Measurements from ENCODE around the gene USP15. TPM values are rescaled to one million over a fixed set of nuclear protein-coding genes. Genes with fewer than 3 reads are reported as not detected.
A peak's percentile ranks its signal among the peaks of the same experiment; 100 is the strongest.

Gene USP15
- total and polyA plus RNA-seq, 12 donors: 26.7 to 76.0 (median 61.9) TPM

DNA sequence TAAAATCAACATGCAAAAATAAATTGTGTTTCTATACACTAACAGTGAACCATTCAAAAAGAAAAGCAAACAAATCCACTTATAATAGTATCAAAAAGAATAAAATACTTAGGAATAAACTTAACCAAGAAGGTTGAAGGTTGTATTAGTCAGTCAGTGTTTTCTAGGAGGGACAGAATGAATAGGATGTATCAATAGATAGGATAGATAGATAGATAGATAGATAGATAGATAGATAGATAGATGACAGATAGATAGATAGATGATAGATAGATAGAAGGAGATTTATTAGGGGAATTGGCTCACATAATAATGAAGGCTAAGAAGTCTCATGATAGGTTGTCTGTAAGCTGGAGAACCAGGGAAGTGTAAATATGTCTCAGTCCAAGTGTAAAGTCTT lies 169.3 kb downstream of the USP15 start:
- no peak for DNase-seq
- H3K27me3 ChIP-seq: peaks cover 0 to 40% (median 31%) of the 10 kb centered on the region in 7 donors
- peaks cover 0 to 38% (median 11%) of the 10 kb centered on the region in 11 donors for H3K9me3 ChIP-seq
- H3K36me3 ChIP-seq: no peaks in the 10 kb centered on the region
- intact Hi-C loops (cut with DNase I): loop anchor here in 1 of 10 donors (10.0 kb wide), 1 partner anchor 615 kb away; no protein-coding TSS in a partner anchor
- TF ChIP-seq, protein P1, sequence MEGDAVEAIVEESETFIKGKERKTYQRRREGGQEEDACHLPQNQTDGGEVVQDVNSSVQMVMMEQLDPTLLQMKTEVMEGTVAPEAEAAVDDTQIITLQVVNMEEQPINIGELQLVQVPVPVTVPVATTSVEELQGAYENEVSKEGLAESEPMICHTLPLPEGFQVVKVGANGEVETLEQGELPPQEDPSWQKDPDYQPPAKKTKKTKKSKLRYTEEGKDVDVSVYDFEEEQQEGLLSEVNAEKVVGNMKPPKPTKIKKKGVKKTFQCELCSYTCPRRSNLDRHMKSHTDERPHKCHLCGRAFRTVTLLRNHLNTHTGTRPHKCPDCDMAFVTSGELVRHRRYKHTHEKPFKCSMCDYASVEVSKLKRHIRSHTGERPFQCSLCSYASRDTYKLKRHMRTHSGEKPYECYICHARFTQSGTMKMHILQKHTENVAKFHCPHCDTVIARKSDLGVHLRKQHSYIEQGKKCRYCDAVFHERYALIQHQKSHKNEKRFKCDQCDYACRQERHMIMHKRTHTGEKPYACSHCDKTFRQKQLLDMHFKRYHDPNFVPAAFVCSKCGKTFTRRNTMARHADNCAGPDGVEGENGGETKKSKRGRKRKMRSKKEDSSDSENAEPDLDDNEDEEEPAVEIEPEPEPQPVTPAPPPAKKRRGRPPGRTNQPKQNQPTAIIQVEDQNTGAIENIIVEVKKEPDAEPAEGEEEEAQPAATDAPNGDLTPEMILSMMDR (IDR thresholded peaks at IDR 0.05): no peak
- H3K4me1 ChIP-seq: peaks cover 0 to 2% (median 0%) of the 10 kb centered on the region in 9 donors
- no peak overlapping the region for H3K4me3 ChIP-seq
- no peak overlapping the region for H3K27ac ChIP-seq
- ATAC-seq: no peak

DNA sequence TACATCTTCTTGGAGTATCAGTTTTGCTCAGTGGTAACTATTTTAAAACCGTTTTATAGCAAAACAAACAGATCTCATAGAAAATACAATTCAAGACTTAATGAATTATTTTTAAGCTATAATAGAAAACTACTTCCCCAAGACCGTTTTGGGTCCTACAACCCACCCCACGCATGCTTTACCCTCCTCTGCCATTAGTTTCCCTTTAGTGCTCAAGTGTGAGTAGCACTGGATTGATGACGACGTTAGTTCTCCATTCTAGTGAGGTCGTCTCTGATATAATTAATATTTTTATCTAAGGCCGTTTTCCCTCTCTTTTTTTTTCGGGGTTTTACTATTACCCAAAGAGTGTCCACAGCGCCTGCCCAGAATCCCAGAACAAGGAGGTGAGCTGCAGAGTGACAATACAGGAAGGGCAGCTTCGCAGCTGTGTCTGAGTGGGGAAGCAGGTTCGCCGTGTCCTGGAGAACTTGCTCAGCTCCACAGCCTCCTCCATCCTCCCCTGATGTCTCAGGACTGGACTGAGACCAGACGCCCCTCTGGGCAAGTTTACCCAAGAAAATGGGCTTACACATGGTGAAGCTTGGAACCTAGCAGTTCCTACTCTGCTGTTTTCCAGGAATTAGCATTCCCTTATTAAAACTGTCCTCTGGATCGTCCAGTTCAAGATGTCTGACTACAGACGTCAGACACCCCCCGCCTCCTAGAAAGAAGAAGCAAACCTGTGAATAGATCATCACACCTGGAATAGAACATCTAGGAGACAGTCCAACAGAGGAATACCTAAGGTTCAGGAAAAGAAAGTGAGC lies 174.5 kb downstream of the USP15 start:
- H3K27ac ChIP-seq: no peak overlapping the region
- peak overlapping the region in 9 of 10 donors; percentile 34 to 60 (median 54) for H3K4me3 ChIP-seq
- WGBS, 2 donors: 34 to 37% methylated on average over 16 of the region's 16 CpGs
- TF ChIP-seq, protein P1 (IDR thresholded peaks at IDR 0.05): no peak
- peaks cover 0 to 47% (median 41%) of the 10 kb centered on the region in 7 donors for H3K27me3 ChIP-seq
- peaks cover 0 to 18% (median 13%) of the 10 kb centered on the region in 9 donors for H3K4me1 ChIP-seq
- no peaks in the 10 kb centered on the region for H3K36me3 ChIP-seq
- intact Hi-C loops (cut with DNase I): loop anchor here (5.0 to 10.0 kb wide), 7 partner anchors 140 to 633 kb away; no protein-coding TSS in a partner anchor
- peak in 3 of 8 donors; percentile 39 to 61 (median 57) for ATAC-seq
- DNase-seq: no peak
- H3K9me3 ChIP-seq: peaks cover 0 to 6% (median 0%) of the 10 kb centered on the region in 11 donors

DNA sequence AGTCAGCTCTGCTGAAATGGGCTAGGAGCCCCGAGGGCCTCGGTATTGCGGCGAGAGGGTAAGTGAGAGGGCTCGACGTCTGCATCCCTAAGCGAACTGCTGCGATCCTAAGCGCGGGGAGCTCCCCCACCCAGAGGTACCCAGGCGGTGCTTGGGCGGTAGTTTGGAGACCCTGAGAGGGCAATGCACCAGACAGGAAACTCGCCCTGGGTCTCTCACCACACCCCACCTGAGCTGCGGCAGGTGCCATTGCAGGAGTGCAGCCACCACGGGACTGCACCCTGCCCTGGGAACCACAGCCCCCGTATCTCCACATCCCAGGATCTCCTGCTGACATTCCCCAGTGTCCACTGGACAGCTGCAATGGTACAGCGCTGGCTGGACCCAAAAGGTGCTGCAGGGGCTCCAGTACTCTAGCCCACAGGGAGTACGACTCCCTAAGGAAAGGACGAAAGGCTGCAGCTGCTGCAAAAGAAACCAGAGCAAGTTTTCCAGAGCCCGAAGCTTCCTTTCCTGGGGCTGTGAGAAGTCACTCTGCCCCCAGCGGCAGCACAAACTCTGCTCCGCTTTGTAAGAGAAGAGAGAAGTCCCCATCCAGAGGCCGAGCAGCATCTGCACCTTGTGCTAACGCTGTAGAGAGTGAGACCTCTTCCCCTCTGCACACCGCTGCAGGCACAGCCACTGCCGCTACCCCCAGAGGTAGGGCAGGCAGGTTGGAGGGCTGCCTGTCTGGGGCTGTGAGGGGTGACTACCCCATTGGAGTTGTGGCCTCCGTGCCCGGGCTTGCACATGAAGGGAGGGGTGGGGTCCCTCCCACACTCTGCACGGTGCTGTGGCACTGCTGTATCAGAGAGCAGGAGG lies 175.3 kb downstream of the USP15 start:
- DNase-seq (peak; percentile 16 to 29), ATAC-seq (peak; percentile 46 to 85 (median 81))
- Histone ChIP-seq H3K27ac (no peak overlapping the region), H3K27me3 (peaks cover 0 to 43% (median 35%) of the 10 kb centered on the region in 7 donors), H3K4me1 (peaks cover 0 to 18% (median 13%) of the 10 kb centered on the region in 9 donors), H3K36me3 (no peaks in the 10 kb centered on the region), H3K9me3 (peaks cover 0 to 3% (median 0%) of the 10 kb centered on the region in 11 donors), H3K4me3 (peak overlapping the region in 9 of 10 donors; percentile 34 to 60 (median 54))
- TF ChIP-seq, protein P1 (IDR thresholded peaks at IDR 0.05): peak in 7 of 9 donors; percentile 19 to 64 (median 55)
- WGBS, 2 donors: 1 to 2% methylated on average over 29 of the region's 29 CpGs
- intact Hi-C loops (cut with DNase I): loop anchor here (5.0 to 10.0 kb wide), 7 partner anchors 139 to 632 kb away; no protein-coding TSS in a partner anchor

DNA sequence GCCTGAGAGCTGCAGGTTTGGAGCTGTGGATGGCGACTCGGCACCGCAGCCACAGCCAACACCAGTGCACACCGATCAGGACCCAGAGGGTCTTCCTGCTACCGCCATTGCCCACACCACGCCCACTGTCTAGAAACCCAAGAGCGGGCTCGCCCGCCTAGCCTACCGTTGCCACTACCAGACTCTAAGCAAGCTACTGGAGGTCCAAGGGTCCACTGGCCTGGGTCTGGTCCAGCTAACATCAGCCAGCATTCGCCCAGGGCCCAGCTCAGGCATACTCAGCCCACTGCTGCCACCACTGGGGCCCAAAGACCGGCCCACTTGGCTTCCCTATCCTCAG lies 175.9 kb downstream of the USP15 start:
- DNase-seq (no peak), ATAC-seq (peak in 3 of 8 donors; percentile 22 to 37 (median 22))
- Histone ChIP-seq H3K9me3 (peaks cover 0 to 8% (median 3%) of the 10 kb centered on the region in 11 donors), H3K27ac (no peak overlapping the region), H3K27me3 (peaks cover 0 to 37% (median 30%) of the 10 kb centered on the region in 7 donors), H3K36me3 (no peaks in the 10 kb centered on the region), H3K4me3 (peak overlapping the region in 4 of 10 donors; percentile 54 to 60 (median 57)), H3K4me1 (peaks cover 0 to 18% (median 13%) of the 10 kb centered on the region in 9 donors)
- WGBS, 2 donors: 59 to 64% methylated on average over 12 of the region's 12 CpGs
- intact Hi-C loops (cut with DNase I): loop anchor here (5.0 to 10.0 kb wide), 7 partner anchors 139 to 631 kb away; no protein-coding TSS in a partner anchor
- TF ChIP-seq, protein P1 (IDR thresholded peaks at IDR 0.05): no peak
